Fibroblast of lung (primary cell): ENCODE results near the gene CDC123.

Source experiments
- CTCF ChIP-seq, 2 donors: IDR thresholded peaks in 1 of 2; conservative IDR thresholded peaks in 1 of 2; 1 replicate in 1 of 2; 2 replicates in 1 of 2; pipeline ENCODE4 v1.5.1; 2011 to 2012; ENCODE audit warnings: low read length in 2 of 2, control low read depth in 1 of 2, inconsistent platforms in 1 of 2, low read depth in 1 of 2, mild to moderate bottlenecking in 1 of 2
- EZH2 ChIP-seq: IDR thresholded peaks from 2 replicates; pipeline ENCODE4 v1.5.1; 2012; ENCODE audit warnings: low read length, control low read depth, mild to moderate bottlenecking; ENCODE audit errors: missing control alignments

- TF ChIP-seq CTCF (conservative IDR thresholded peaks at IDR 0.05 in 1 of 2, IDR thresholded peaks at IDR 0.05 in 1 of 2; ENCODE audit: low read depth in 1 of 2, low read length in 2 of 2): no peak
- no peak for TF ChIP-seq EZH2
These were observed 46.0 kb downstream of the CDC123 start for GRCh38 chr10:12241810-12242529.
